Measurements from ENCODE around the gene ARHGEF16. TPM values are rescaled to one million over a fixed set of nuclear protein-coding genes. Genes with fewer than 3 reads are reported as not detected.

Gene ARHGEF16
- total RNA-seq, 1 experiment from 2014 or later, result 17.2 TPM

GRCh38 chr1:3490046-3490745, 35.7 kb downstream of the ARHGEF16 start:
- TF ChIP-seq ZNF263 (CRISPR knock-in tag; IDR thresholded peaks at IDR 0.05; ENCODE audit: low read depth), result no peak
- TF ChIP-seq AFF4 (CRISPR knock-in tag; IDR thresholded peaks at IDR 0.05; ENCODE audit: borderline replicate concordance), result no peak
- no peak overlapping the region for H3K27ac Mint-ChIP-seq
- no peak overlapping the region for H3K4me3 Mint-ChIP-seq
- peaks cover 2% of the 10 kb centered on the region for H3K27me3 Mint-ChIP-seq (ENCODE audit: low read depth)
- no peak for DNase-seq (ENCODE audit: low spot score)
- H3K9me3 Mint-ChIP-seq, result peaks cover 14% of the 10 kb centered on the region
- ChIA-PET CTCF (interaction anchor here (0.6 to 4.0 kb wide), 41 partner anchors 9 to 1222 kb away, joined by 3 to 84 read pairs (median 8); partner anchors contain the start of genes LRRC47 and TPRG1L), POLR2A (interaction anchor here (0.7 to 0.8 kb wide), 2 partner anchors 41 to 128 kb away, joined by 3 to 4 read pairs; no protein-coding TSS in a partner anchor)
- H3K36me3 Mint-ChIP-seq, result peaks cover 12% of the 10 kb centered on the region
- H3K4me1 Mint-ChIP-seq, result peaks cover 2% of the 10 kb centered on the region; the same call in 1 of the 2 replicates
- no peak for ATAC-seq

- CTCF ChIA-PET, result interaction anchor here (0.5 to 4.0 kb wide), 97 partner anchors 10 to 1015 kb away, joined by 3 to 84 read pairs (median 5); partner anchors contain the start of genes ARHGEF16, LRRC47, PANK4 and TP73
- Mint-ChIP-seq H3K4me1 (peaks cover 2% of the 10 kb centered on the region; the same call in 1 of the 2 replicates), H3K27me3 (ENCODE audit: low read depth) (no peaks in the 10 kb centered on the region; the same call in none of the 2 replicates), H3K36me3 (peaks cover 12% of the 10 kb centered on the region), H3K27ac (no peak overlapping the region), H3K4me3 (peak overlapping the region; percentile 67), H3K9me3 (peaks cover 14% of the 10 kb centered on the region)
- DNase-seq (ENCODE audit: low spot score) (peak; percentile 87), ATAC-seq (peak; percentile 85)
- POLR2A ChIA-PET, result interaction anchor here (0.7 to 0.8 kb wide), 2 partner anchors 39 to 127 kb away, joined by 3 to 4 read pairs; no protein-coding TSS in a partner anchor
- TF ChIP-seq ZNF416 (CRISPR knock-in tag; IDR thresholded peaks at IDR 0.05) (no peak), SP1 (CRISPR knock-in tag; conservative IDR thresholded peaks at IDR 0.05) (peak; percentile 41; the same call in 1 of the 2 replicates), E2F5 (CRISPR knock-in tag; IDR thresholded peaks at IDR 0.05) (no peak), USF1 (CRISPR knock-in tag; IDR thresholded peaks at IDR 0.05) (no peak), ESRRA (CRISPR knock-in tag; IDR thresholded peaks at IDR 0.05; ENCODE audit: borderline replicate concordance) (0 out of 2 replicates have a peak, but pooled peaks have one; percentile 24), FOXP1 (CRISPR knock-in tag; IDR thresholded peaks at IDR 0.05; ENCODE audit: borderline replicate concordance) (peak; percentile 15; the same call in 1 of the 2 replicates), TEAD4 (CRISPR knock-in tag; IDR thresholded peaks at IDR 0.05) (no peak), ERG (CRISPR knock-in tag; IDR thresholded peaks at IDR 0.05) (no peak), IRF2 (CRISPR knock-in tag; IDR thresholded peaks at IDR 0.05; ENCODE audit: borderline replicate concordance, low read depth) (no peak), ZBTB43 (CRISPR knock-in tag; IDR thresholded peaks at IDR 0.05) (no peak), ZNF263 (CRISPR knock-in tag; IDR thresholded peaks at IDR 0.05; ENCODE audit: low read depth) (no peak), CTCF (IDR thresholded peaks at IDR 0.05) (peak; percentile 100)
Measured at GRCh38 chr1:3491291-3492246, 37.1 kb downstream of the ARHGEF16 start.

Data from WTC11 (cell line).